Measurements from ENCODE around the gene KCND3.

- TF ChIP-seq POLR2A (IDR thresholded peaks at IDR 0.05; ENCODE audit: low read depth, low read length) (no peak), POLR2AphosphoS5 (IDR thresholded peaks at IDR 0.05; ENCODE audit: low read depth, low read length) (no peak), TAF1 (IDR thresholded peaks at IDR 0.05; ENCODE audit: borderline replicate concordance, low read depth, low read length) (no peak)
Observed at GRCh38 chr1:111732718-111733117, 256.8 kb downstream of the KCND3 start.

All from GM12892 (cell line).